ENCODE results near the gene PSMG4.

Gene PSMG4

GRCh38 chr6:3252369-3252768 is 6.4 kb upstream of the PSMG4 start:
- no peak for DNase-seq

DNA sequence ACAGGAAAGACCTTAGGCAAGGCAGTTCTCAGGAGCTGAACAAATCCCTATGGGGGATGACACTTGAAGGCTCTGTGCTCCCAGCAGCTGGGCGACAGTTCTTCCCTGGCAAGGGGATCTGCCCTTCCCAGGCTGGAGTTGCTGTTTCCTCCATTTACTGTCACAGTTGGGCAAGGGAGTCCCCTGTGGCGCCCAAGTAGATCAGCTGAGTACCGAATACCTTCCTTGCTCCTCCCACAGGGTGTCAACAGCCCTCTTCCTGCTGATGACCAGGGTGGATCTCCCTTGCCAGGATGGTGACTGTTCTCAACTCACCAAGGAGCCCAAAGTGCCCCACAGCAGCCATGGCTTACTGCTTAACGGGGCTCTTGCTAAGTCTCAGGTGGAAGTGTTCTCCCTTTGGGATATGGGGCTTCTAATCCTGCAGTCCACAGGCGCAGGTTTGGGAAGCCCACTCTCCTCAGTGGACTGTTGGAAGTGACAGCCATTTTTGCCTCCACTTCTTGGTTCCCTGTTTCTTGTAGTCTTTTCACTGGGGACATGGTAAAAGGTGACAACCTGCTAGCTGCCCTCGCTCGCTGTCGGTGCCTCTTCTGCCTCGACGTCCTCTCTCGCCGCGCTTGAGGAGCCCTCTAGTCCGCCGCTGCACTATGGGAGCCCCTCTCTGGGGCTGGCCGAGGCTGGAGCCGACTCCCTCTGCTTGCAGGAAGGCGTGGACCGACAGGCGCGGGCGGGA is 5.7 kb upstream of the PSMG4 start:
- DNase-seq: no peak

DNA sequence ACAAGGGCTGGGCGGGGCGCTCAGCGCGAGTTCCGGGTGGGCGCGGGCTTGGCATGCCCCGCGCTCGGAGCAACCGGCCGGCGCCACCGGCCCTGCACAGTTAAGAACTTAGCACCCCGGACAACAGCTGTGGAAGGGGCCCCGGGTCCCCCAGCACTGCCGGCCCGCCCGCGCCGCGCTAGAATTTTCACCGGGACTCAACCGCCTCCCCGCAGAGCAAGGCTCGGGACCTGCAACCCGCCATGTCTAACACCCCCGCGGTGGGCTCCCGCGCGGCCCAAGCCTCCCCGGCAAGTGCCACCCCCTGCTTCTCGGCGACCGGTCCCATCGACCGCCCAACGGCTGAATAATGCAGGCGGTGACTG is 5.2 kb upstream of the PSMG4 start:
- DNase-seq: no peak

DNA sequence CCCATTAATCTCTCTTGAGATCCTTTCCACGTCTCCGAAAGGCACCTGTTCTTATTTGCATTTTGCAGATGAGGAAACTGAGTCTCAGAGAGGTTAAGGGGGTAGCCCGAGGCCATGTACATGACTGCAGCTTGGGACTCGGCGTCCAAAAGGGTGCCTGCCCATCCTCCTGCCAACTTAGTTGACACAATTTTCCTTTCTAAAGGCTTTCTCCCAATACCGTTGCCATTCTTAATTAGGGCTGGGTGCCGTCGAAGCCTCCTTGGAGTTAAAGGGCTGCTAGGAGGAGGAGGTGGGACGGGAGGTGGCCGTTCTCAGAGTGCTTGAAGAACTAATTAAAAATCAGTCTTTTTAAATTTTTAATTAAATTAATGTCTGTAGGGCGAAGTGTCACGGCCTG is 546 bp upstream of the PSMG4 start:
- DNase-seq: no peak

GRCh38 chr6:3259491-3259958 is 778 bp downstream of the PSMG4 start:
- DNase-seq: peak; percentile 14 to 22

DNA sequence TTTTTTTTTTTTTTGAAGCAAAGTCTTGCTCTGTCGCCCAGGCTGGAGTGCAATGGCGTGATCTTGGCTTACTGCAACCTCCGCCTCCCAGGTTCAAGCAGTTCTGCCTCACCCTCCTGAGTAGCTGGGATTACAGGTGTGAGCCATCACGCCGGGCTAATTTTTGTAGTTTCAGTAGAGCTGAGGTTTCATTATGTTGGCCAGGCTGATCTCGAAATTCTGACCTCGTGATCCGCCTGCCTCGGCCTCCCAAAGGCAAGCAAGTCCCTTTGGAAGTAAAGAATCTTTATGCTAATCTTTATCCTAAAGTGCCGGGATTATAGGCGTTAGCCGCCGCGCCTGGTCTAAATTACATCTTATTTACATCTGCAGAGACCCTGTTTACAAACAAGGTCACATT is 1.5 kb downstream of the PSMG4 start:
- no peak for DNase-seq

DNA sequence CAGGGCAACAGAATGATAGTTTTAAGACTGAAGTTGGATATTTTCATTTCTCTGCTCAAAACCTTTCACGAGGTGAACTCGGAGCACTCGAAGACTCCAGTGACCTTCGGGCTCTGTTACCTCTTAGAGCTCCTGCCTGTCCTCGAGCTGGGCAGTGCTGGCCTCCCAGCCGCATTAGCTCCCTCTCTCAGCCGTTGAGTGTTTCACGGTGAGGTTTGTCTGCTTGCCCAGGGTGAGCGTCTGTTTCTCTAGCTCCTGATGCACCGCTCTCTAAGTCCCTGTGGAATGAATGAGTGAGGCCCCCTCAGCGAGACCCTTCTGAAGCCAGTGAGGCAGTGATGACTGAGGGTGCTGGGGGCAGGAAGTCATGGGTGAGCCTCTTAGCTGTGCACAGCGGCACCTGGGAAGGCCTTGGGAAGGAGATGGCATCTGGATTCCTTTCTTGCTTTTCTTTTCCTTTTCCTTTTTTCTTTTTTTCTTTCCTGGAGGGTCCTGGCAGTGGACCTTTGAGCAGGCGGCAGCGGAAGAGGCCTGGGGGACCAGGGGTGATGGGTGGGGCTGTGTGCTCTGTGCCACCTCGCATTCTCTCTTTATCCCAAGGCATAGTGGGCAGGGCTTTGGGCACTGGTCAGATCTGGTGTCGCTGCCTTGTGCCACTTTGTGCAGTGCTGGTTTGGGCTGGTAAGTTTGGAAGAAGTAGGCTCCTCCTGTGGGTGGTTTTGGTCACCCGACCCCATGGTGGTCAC is 2.2 kb downstream of the PSMG4 start:
- DNase-seq: no peak

- no peak for DNase-seq
Observed at GRCh38 chr6:3261518-3261820, 2.7 kb downstream of the PSMG4 start.

DNA sequence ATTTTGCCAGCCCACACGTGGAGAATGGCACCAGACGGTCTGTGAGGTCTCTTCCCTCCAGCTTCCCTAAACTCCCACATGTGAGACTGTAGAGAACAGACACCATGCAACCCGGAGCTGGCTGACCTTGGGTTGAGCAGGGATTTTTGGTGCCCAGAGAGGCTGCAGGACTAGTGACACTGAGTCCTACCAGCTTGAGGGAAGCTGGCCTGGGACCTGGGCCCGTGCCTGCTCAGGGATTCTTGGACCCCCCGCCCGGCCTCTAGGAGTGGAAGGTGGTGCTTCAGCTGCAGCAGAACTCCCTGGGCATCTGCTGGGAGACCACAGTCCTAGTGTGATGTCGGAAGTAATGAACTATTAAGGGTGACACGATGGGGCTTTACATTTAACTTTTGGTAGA is 3.2 kb downstream of the PSMG4 start:
- no peak for DNase-seq

GRCh38 chr6:3263096-3263495 is 4.3 kb downstream of the PSMG4 start:
- no peak for DNase-seq

GRCh38 chr6:3264356-3264755 is 5.6 kb downstream of the PSMG4 start:
- DNase-seq: no peak

GRCh38 chr6:3265671-3266070 is 6.9 kb downstream of the PSMG4 start:
- DNase-seq: no peak

GRCh38 chr6:3266170-3266569 is 7.4 kb downstream of the PSMG4 start:
- no peak for DNase-seq

GRCh38 chr6:3267162-3267561 is 8.4 kb downstream of the PSMG4 start:
- DNase-seq: no peak

GRCh38 chr6:3268680-3269079 is 9.9 kb downstream of the PSMG4 start:
- DNase-seq: no peak

- no peak for DNase-seq
Observed at GRCh38 chr6:3269281-3269975, 10.7 kb downstream of the PSMG4 start.

DNA sequence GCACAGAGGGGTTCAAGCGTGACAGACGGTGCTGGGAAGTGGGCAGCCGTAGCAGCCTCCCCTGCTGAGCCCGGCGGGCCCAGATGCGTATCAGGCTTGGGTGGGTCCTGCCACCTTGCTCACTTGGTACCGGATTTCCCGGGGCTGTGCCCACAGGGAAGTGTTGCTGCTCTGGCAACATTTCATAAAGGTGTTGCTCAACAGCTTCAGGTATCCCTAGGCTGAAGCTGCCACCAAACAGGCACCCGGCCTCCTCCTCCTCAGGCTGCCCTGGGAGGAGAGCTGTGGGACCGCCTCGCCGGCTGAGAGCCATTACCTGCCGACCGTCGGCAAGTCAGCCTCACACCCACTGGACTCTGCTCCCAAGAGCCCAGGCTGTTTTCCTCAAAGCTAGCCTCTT is 11.5 kb downstream of the PSMG4 start:
- DNase-seq: no peak

DNA sequence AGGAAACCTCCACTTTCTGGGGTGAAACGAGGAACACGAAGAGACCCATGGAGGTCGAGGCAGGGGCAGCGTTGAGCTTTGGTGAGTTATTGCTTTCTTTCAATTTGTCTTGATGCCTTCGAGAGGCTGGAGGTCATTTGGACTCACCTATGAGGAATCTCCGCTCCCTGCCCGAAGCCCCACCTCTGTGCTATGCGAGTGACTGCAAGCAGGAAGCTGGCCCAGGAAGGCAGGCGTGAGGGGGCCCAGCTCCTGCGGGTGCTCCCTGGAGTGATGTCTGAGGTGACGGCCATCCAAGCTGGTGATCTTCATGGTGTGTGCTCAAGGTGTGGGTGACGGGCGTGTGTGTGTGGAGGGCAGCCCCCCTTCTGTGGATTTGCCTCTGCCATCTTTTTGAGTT is 13.0 kb downstream of the PSMG4 start:
- DNase-seq: no peak

- no peak for DNase-seq
Observed at GRCh38 chr6:3272911-3273547, 14.3 kb downstream of the PSMG4 start.

DNA sequence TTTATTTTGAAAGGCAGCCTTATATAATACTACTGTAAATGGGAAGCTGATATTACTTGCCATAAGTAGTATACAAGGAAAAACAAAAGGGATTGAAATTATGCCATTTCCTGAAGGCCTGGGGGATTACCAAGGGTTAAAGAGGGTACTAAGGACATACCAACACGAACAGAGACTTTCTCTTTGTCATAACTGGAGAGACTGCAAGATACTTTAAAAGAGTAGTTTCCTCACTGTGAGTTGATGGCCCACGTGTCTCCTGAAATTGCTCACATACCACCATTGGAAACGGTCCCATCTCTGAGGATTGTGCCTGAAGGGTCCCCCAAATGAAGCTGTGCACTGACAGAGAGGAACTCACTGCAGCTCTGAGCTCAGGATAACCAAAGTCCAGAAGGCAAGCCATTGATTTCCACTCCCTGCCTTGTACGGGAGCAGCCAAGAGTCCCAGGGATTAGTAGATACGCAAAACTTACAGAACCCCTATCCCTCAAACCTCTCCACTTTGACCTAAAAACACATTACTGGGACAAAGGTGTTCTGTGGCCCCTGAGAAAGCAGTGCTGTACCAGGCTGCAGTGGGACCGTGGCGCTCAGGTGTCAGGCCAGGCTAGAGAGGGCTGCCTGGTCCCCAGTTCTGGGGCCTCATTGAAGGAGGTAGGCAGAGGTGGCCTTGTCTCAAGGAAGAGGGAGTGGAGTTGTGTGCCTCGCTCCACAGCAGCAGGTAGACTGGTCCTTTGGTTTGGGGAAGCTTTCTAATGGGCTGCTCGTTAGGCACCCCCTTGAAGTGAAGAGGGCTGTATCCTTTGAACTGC is 15.2 kb downstream of the PSMG4 start:
- DNase-seq: no peak

DNA sequence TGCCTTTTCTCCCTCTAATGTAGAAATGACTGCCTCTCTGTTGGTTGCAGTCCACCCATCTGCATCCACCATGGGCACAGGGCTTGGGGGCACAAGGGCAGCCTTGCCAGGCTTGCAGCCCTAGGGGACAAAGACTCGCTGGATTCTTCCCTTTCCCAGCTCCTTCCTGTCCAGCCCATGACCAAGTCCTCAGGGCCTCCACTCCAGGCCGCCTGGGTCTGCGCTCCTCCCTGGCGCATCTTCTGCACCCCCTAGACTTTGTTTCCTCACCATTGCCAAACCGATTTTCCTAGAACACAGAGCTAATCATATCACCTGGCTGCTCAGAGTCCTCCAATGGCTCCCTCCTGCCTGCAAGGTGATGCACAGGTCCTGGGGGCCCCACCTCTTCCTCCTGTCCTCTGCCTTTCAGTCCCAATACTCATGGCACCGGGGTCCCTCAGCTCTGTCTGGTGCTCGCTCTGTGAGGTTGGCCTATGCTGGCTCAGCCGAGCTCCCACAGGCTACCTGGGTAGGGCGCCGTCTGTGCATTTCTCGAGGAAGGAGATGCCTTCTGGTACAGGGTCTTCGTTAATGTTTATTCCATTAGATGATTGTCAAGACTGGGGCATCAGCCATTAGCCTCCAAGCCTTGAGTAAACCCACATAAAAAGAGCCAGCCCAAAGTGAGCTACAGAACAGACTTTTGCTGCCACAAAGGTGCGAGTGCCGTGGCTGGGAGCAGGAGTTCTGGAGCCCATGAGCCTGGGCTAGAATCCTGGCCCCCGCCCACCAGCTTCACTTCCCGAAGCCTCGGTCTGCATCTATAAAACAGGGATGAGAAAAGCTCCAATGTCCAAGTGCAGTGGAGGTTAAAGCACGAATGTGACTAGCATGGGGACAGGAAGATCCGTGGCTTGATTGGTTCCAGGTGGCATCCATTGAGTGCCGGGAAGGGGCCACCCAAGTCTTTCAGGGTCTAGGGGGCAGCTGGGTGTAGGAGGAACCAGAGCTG is 17.7 kb downstream of the PSMG4 start:
- no peak for DNase-seq

- no peak for DNase-seq
Observed at GRCh38 chr6:3277251-3277650, 18.5 kb downstream of the PSMG4 start.
